Measurements from ENCODE around the gene SUGCT. TPM values are rescaled to one million over a fixed set of nuclear protein-coding genes. Genes with fewer than 3 reads are reported as not detected.
"Not testable (repeated sequence)": the region's sequence is repeated elsewhere in the genome, so short reads cannot be mapped to it uniquely, and the experiment has no call there.

The SUGCT gene
- total RNA-seq, 1 donor from 2014 or later: 9.8 TPM

DNA sequence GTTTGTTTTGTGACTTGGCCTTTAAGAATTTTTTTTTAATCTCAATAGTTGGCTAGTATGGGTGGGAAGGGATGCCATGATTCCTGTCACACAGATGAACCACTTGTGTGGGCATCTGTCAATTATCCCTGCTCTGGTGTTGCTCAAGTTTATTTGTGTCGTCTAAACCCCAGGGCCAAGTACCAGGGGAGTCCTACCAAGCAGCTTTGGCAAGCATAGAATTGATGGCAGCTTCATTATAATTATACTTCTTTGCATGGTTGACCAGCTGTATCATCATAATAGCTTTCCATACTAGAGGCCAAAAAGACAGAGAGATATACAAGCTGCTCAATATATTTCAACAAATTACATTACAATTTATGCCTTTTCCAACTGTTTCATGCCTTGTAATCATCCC lies 30.4 kb downstream of the SUGCT start:
- TF ChIP-seq, protein P1, sequence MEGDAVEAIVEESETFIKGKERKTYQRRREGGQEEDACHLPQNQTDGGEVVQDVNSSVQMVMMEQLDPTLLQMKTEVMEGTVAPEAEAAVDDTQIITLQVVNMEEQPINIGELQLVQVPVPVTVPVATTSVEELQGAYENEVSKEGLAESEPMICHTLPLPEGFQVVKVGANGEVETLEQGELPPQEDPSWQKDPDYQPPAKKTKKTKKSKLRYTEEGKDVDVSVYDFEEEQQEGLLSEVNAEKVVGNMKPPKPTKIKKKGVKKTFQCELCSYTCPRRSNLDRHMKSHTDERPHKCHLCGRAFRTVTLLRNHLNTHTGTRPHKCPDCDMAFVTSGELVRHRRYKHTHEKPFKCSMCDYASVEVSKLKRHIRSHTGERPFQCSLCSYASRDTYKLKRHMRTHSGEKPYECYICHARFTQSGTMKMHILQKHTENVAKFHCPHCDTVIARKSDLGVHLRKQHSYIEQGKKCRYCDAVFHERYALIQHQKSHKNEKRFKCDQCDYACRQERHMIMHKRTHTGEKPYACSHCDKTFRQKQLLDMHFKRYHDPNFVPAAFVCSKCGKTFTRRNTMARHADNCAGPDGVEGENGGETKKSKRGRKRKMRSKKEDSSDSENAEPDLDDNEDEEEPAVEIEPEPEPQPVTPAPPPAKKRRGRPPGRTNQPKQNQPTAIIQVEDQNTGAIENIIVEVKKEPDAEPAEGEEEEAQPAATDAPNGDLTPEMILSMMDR (IDR thresholded peaks at IDR 0.05): no peak
- Histone ChIP-seq H3K27me3 (no peaks in the 10 kb centered on the region), H3K36me3 (no peaks in the 10 kb centered on the region), H3K4me1 (no peaks in the 10 kb centered on the region), H3K9me3 (no peaks in the 10 kb centered on the region), H3K4me3 (no peak overlapping the region), H3K27ac (no peak overlapping the region)
- DNase-seq (ENCODE audit: low spot score in 2 of 2): no peak
- intact Hi-C loops (cut with DNase I): no loop called here

DNA sequence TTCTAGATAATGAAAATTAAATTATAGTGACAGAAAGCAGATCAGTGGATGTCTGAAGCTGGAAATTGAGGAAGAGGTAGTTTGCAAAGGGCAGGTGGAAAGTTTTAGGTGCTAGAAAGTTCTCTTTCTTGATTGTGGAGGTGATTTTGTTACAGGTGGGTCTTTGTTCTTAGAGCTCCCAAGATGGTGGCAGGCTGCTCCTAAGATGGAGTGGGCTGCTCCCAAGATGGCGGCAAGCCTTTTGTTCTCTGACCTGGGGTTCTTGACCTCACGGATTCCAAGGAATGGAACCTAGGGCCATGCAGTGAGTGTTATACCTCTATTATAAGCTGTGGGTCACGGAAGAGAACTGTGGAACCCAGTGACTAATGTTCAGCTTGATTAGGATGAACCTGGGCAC lies 32.5 kb downstream of the SUGCT start:
- no peak overlapping the region for H3K27ac ChIP-seq
- intact Hi-C loops (cut with DNase I): no loop called here
- no peaks in the 10 kb centered on the region for H3K9me3 ChIP-seq
- no peak for DNase-seq (ENCODE audit: low spot score in 2 of 2)
- no peaks in the 10 kb centered on the region for H3K27me3 ChIP-seq
- H3K4me3 ChIP-seq: no peak overlapping the region
- TF ChIP-seq, protein P1 (IDR thresholded peaks at IDR 0.05): no peak
- no peaks in the 10 kb centered on the region for H3K36me3 ChIP-seq
- H3K4me1 ChIP-seq: no peaks in the 10 kb centered on the region

DNA sequence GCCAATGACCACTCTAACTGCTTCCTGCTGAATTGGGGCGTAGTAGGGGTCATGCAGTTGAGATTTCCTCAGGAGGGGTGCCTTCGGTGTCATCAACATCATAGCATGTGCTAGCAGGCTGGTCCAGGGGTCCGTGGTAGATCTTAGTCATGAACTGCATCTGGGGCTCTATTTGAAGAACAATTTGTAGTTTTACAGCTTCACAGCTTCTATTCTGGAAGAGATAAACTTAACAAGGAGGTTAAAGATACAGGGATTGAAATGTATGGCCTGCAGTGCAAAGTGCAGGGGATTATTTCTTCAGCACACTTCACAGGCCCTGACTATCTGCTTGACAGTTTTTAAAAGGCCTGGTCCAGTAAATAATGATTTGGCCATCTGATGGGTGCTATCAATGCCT lies 33.5 kb downstream of the SUGCT start:
- H3K4me3 ChIP-seq; H3K9me3 ChIP-seq; H3K4me1 ChIP-seq; H3K27ac ChIP-seq; DNase-seq (ENCODE audit: low spot score in 2 of 2); intact Hi-C loops (cut with DNase I); H3K36me3 ChIP-seq; H3K27me3 ChIP-seq: not testable (repeated sequence)

DNA sequence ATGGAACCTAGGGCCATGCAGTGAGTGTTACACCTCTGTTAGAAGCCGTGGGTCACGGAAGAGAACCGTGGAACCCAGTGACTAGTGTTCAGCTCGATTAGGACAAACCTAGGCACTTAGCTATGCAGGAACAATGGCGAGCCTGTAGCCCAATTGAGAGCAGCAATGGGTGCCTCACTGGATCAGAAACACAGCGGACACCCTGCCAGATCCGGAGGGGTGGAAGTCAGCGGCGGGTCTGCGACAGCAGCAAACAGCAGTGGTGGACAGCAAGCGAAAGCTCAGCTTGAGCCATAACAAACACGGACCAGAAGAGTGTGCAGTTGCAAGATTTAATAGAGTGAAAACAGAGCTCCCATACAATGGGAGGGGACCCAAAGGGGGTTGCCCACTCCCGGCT lies 38.3 kb downstream of the SUGCT start:
- H3K36me3 ChIP-seq; H3K4me1 ChIP-seq; H3K9me3 ChIP-seq; H3K27me3 ChIP-seq; H3K27ac ChIP-seq; intact Hi-C loops (cut with DNase I); DNase-seq (ENCODE audit: low spot score in 2 of 2); H3K4me3 ChIP-seq: not testable (repeated sequence)

DNA sequence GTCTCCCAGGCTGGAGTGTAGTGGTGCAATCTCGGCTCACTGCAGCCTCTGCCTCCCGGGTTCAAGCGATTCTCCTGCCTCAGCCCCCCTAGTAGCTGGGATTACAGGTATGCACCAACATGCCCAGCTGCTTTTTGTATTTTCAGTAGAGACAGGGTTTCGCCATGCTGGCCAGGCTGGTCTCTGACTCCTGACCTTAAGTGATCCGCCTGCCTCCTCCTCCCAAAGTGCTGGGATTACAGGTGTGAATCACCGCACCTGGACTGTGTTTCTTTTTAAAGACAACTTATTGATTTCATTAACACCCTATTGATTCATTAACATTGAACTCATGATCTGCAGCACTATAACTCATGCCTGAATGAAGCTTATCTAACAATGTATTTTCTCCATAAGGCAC lies 40.5 kb downstream of the SUGCT start:
- H3K4me3 ChIP-seq; H3K27ac ChIP-seq; DNase-seq (ENCODE audit: low spot score in 2 of 2); intact Hi-C loops (cut with DNase I); H3K36me3 ChIP-seq; H3K4me1 ChIP-seq; H3K27me3 ChIP-seq; H3K9me3 ChIP-seq: not testable (repeated sequence)

DNA sequence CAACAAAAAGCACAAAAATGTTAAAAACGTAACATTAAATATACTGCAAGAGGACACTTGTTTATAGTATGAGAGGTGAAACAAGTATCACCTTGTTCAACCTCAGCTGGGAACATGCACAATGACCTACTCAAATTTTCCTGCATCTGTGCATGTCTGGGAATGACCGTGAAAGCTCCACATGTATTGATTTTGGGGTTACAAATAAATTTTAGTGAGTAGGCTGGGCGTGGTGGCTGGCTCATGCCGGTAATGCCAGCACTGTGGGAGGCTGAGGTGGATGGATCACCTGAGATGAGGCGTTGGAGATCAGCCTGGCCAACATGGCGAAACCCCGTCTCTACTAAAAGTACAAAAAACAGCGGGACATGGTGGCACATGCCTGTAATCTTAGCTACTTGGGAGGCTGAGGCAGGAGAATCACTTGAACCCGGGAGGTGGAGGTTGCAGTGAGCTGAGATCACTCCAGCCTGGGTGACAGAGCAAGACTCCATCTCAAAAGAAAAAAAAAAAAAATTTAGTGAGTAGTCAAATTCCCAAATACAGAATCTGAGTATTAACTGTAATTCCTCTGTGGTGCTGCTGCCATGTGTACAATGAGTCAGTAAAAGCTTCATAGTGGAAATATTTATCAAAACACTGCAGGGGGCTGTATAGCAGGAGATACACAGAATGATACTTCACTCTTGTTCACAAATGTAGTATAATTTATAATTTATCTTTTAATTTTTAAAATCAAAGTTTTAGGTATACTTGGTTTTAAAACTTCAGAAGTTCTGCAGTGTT lies 41.1 kb downstream of the SUGCT start:
- Histone ChIP-seq H3K4me1 (no peaks in the 10 kb centered on the region), H3K4me3 (no peak overlapping the region), H3K36me3 (no peaks in the 10 kb centered on the region), H3K27me3 (no peaks in the 10 kb centered on the region), H3K9me3 (no peaks in the 10 kb centered on the region), H3K27ac (no peak overlapping the region)
- TF ChIP-seq, protein P1 (IDR thresholded peaks at IDR 0.05): no peak
- intact Hi-C loops (cut with DNase I): no loop called here
- no peak for DNase-seq (ENCODE audit: low spot score in 2 of 2)

DNA sequence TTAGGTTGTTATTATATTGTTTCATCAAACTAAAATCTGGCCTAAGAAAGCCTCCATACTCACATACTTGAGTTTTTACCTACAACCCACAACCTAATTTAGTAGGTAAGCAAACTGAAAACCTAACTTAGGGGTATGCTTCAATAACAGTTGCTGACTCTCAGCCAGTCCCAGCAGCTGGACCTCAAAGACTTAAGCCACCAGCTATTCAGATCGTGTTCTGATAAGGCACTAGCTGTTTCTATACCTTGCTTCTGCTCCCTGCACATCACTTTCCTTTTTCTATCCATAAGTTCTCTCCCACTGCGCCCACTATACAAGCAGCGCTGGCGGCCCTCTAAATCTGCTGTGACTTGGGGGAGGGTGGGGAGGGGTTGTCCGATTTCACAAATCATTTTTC lies 42.3 kb downstream of the SUGCT start:
- intact Hi-C loops (cut with DNase I): no loop called here
- Histone ChIP-seq H3K4me1 (no peaks in the 10 kb centered on the region), H3K9me3 (no peaks in the 10 kb centered on the region), H3K27ac (no peak overlapping the region), H3K36me3 (no peaks in the 10 kb centered on the region), H3K27me3 (no peaks in the 10 kb centered on the region), H3K4me3 (no peak overlapping the region)
- no peak for DNase-seq (ENCODE audit: low spot score in 2 of 2)
- TF ChIP-seq, protein P1 (IDR thresholded peaks at IDR 0.05): no peak
